ENCODE measurements around the gene ACAT1. TPM values are rescaled to one million over a fixed set of nuclear protein-coding genes. Genes with fewer than 3 reads are reported as not detected.
"Not testable (repeated sequence)": the region's sequence is repeated elsewhere in the genome, so short reads cannot be mapped to it uniquely, and the experiment has no call there.

Gene ACAT1
- total RNA-seq, 8 experiments from 2014 or later = 35.0 to 107 (median 51.3) TPM

DNA sequence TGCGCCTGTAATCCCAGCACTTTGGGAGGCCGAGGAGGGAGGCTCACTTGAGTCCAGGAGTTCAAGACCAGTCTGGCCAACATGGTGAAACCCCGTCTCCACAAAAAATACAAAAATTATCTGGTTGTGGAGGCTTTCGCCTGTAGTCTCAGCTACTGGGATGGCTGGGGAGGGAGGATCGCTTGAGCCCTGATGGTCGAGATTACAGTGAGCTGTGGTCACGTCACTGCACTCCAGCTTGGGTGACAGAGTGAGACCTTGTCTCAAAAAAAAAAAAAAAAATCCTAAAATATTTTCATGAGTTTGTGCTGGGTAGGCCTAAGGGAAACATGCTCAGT, 462 bp upstream of the ACAT1 start:
- H3K4me3 ChIP-seq = peak overlapping the region; percentile 56 to 67 (median 61)
- H3K27ac ChIP-seq = peak overlapping the region; percentile 6 to 91
- 73 to 100% (median 82%) methylated on average over 1 to 6 of the region's 7 CpGs; no CpG with 5 or more reads in 6 of the 10 experiments for WGBS, 10 experiments
- in situ Hi-C loops (cut with MboI; ENCODE audit: low pct_unique_long_range_greater_than_20kb in 2 of 9, low sequenced_read_pairs in 9 of 9, unreplicated experiment in 9 of 9) = loop anchor here in 1 of 9 experiments (25.0 kb wide), 1 partner anchor 541 kb away; the partner anchor contains the start of gene DDX10
- peaks cover 8 to 11% of the 10 kb centered on the region in 2 donors for H3K4me1 ChIP-seq (replicated peaks in 1 of 2)
- ATAC-seq (replicated peaks in 6 of 8) = peak in 2 of 8 experiments; percentile 19 to 26

DNA sequence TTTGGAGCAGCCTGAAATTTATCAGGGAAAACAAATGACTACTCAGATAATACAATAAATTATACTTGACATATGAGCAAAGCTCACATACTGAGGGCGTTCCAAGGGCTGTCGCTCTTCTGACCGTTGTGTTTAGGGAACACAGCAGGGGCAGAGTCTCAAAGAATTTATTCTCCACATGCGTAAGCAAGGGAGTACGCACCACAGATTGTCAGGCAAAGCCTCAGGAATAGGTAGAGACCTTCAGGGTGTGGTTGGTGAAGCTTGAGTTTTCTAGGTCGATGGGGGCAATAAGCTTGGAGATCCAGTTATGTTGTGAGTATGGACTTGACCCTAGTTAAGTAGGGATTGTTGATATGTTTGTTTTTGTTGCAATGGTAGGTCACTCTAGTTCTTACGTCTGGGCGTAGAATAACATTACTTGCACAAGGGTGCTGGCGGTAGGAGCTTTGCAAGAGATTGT, 830 bp downstream of the ACAT1 start:
- ATAC-seq (replicated peaks in 6 of 8) = peak; percentile 5 to 47 (median 28)
- Histone ChIP-seq H3K4me3 (peak overlapping the region; percentile 56 to 67 (median 61)), H3K27ac (peak overlapping the region; percentile 77 to 91), H3K4me1 (replicated peaks in 1 of 2) (peaks cover 8 to 11% of the 10 kb centered on the region in 2 donors)
- WGBS, 10 experiments = 0 to 66% (median 29%) methylated on average over 2 to 9 of the region's 9 CpGs
- in situ Hi-C loops (cut with MboI; ENCODE audit: low pct_unique_long_range_greater_than_20kb in 2 of 9, low sequenced_read_pairs in 9 of 9, unreplicated experiment in 9 of 9) = loop anchor here in 1 of 9 experiments (25.0 kb wide), 1 partner anchor 540 kb away; the partner anchor contains the start of gene DDX10

DNA sequence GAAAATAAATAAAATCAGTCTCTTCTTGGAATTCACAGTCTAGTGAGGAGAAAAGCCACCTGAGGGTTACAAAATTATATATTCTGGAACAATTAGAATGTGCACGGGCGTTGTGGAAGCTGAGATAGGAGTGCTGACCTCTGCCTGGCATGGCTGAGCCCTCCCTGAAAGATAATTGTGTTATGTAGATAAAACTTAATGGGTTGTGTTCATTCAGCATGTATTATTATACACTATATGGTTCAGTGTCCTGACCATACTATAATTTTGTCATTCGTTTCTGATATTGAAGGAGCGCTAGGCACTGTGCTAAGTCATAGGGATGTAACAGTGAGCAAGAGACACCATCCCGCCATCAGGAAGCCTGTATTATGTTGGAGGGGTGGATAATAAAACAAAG, 3.7 kb downstream of the ACAT1 start:
- in situ Hi-C loops (cut with MboI; ENCODE audit: low pct_unique_long_range_greater_than_20kb in 2 of 9, low sequenced_read_pairs in 9 of 9, unreplicated experiment in 9 of 9) = no loop called here
- Histone ChIP-seq H3K4me3 (no peak overlapping the region), H3K4me1 (replicated peaks in 1 of 2) (peaks cover 8 to 11% of the 10 kb centered on the region in 2 donors), H3K27ac (no peak overlapping the region)
- no peak for ATAC-seq (replicated peaks in 6 of 8)
- 88 to 100% (median 98%) methylated on average over 2 to 5 of the region's 5 CpGs; no CpG with 5 or more reads in 2 of the 10 experiments for WGBS, 10 experiments

DNA sequence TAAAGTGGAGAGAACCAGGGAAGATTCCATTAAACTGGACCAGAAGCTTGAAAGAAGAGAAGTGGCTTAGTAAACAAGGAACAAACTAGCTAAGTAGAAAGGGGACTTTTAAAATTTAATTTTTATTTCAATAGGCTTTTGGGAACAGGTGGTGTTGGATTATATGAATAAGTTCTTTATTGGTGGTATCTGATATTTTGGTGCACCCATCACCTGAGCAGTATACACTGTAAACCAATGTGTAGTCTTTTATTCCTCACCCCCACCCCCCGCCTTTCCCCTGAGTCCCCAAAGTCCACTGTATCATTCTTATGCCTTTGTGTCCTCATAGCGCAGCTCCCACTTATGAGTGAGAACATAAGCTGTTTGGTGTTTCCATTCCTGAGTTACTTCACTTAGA, 7.4 kb downstream of the ACAT1 start:
- Histone ChIP-seq H3K4me3 (no peak overlapping the region), H3K4me1 (replicated peaks in 1 of 2) (no peaks in the 10 kb centered on the region), H3K27ac (no peak overlapping the region)
- in situ Hi-C loops (cut with MboI; ENCODE audit: low pct_unique_long_range_greater_than_20kb in 2 of 9, low sequenced_read_pairs in 9 of 9, unreplicated experiment in 9 of 9) = no loop called here
- ATAC-seq (replicated peaks in 6 of 8) = no peak
- 83 to 100% (median 100%) methylated on average over 1 to 2 of the region's 2 CpGs; no CpG with 5 or more reads in 6 of the 10 experiments for WGBS, 10 experiments

DNA sequence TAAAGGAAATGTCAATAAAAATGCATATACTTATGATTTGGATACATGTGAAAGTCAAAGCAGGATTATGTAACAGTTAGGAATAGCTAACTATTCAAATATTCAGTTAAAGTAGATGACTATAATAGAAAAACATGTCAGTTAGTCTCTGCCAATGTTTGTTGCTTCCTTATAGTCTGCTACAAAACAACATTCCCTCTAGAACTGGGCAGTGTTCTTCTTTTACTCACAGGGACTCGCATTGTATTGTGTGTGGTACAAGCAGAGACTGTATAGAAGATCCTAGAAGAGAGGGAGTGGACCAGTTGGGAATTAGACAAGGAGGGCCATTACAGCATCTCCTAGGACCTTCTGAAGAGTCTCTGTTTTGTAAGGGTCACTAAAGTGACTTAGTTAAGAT, 10.6 kb downstream of the ACAT1 start:
- no peak for ATAC-seq (replicated peaks in 6 of 8)
- 55 to 100% (median 100%) methylated on average over 1 of the region's 1 CpG; no CpG with 5 or more reads in 6 of the 10 experiments for WGBS, 10 experiments
- Histone ChIP-seq H3K4me1 (replicated peaks in 1 of 2) (no peaks in the 10 kb centered on the region), H3K4me3 (no peak overlapping the region), H3K27ac (no peak overlapping the region)
- in situ Hi-C loops (cut with MboI; ENCODE audit: low pct_unique_long_range_greater_than_20kb in 2 of 9, low sequenced_read_pairs in 9 of 9, unreplicated experiment in 9 of 9) = no loop called here

DNA sequence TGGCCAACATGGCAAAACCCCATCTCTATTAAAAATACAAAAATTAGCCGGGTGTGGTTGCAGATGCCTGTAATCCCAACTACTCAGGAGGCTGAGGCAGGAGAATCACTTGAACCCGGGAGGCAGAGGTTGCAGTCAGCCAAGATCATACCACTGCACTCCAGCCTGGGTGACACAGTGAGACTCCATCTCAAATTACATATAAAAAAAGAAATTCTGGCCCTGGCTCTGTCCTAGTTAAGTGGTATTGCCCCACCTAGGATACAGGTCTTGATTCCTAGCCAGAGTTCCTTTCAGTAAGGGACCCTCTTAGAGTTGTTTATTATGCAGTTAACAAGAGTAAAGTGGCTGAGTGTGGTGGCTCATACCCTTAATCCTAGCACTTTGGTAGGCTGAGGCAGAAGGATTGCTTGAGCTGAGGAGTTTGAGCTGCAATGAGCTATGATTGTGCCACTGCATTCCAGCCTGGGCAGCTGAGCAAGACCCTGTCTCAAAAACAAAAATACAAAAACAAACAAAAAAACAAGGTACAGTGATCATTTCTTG, 11.7 kb downstream of the ACAT1 start:
- ATAC-seq (replicated peaks in 6 of 8); in situ Hi-C loops (cut with MboI; ENCODE audit: low pct_unique_long_range_greater_than_20kb in 2 of 9, low sequenced_read_pairs in 9 of 9, unreplicated experiment in 9 of 9); H3K27ac ChIP-seq: not testable (repeated sequence)

DNA sequence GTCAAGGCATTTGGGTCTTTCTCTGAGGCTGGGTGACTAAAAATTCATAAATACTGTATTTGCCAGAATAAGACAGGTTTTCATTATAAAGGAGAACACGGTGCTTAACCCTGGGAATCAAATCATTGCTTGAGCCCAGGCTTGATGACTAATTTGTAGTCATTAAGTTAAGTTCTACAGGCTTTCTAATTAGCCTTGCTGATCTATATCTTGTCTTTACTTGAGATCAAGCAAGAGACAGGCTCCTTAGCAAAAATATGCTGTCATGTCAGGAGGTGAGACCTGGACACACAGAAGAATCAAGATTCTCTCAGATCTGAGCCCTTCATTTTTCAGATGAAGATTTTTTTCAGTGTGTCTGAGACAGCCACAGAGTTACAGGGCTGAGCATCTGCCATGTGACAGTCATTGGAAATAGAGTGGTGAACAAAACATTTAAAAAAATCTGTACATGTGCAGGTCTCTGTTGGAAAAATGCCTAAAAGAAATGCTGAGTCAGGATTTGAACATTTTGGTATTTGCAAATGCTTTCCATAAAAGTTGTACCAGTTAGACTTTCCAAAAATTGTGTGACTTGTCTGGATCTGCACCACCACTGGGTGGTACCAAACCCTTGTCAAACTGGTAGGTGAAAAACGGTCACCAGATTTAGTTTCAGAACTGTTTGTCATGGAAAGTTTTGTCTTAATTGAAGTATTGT, 14.6 kb downstream of the ACAT1 start:
- WGBS, 10 experiments = 25 to 100% (median 73%) methylated on average over 1 to 2 of the region's 2 CpGs; no CpG with 5 or more reads in 1 of the 10 experiments
- in situ Hi-C loops (cut with MboI; ENCODE audit: low pct_unique_long_range_greater_than_20kb in 2 of 9, low sequenced_read_pairs in 9 of 9, unreplicated experiment in 9 of 9) = no loop called here
- ATAC-seq (replicated peaks in 6 of 8) = peak in 3 of 8 experiments; percentile 70 to 84 (median 79)

More for the DNA sequence above, 11.7 kb downstream of the ACAT1 start:
- 80 to 100% (median 100%) methylated on average over 1 to 2 of the region's 2 CpGs; no CpG with 5 or more reads in 6 of the 10 experiments for WGBS, 10 experiments
- H3K4me3 ChIP-seq; H3K4me1 ChIP-seq (replicated peaks in 1 of 2): not testable (repeated sequence)

DNA sequence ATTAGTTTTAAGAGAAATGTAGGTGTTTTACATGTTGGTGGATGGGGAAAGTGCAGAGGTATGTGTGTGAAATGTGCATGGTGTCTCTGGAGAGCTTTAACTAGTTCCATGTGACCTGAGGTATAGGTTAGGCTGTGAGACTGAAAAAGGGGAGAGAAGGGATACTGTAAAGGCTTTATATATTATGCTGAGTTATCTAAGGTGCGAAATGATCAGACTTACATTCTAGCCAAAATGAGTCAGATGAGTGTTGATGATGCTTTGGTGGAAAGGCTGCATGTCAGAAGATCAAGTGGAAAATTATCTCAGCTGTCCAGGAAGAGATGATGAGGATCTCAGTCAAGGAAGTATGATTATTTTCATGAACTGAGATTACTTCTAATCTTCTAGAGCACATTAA, 15.8 kb downstream of the ACAT1 start:
- Histone ChIP-seq H3K4me1 (replicated peaks in 1 of 2) (no peaks in the 10 kb centered on the region), H3K4me3 (no peak overlapping the region), H3K27ac (no peak overlapping the region)
- WGBS, 10 experiments = 80 to 100% (median 100%) methylated on average over 1 of the region's 1 CpG; no CpG with 5 or more reads in 5 of the 10 experiments
- in situ Hi-C loops (cut with MboI; ENCODE audit: low pct_unique_long_range_greater_than_20kb in 2 of 9, low sequenced_read_pairs in 9 of 9, unreplicated experiment in 9 of 9) = no loop called here
- no peak for ATAC-seq (replicated peaks in 6 of 8)

More for the DNA sequence above, 14.6 kb downstream of the ACAT1 start:
- Histone ChIP-seq H3K27ac (no peak overlapping the region), H3K4me3 (no peak overlapping the region), H3K4me1 (replicated peaks in 1 of 2) (no peaks in the 10 kb centered on the region)

DNA sequence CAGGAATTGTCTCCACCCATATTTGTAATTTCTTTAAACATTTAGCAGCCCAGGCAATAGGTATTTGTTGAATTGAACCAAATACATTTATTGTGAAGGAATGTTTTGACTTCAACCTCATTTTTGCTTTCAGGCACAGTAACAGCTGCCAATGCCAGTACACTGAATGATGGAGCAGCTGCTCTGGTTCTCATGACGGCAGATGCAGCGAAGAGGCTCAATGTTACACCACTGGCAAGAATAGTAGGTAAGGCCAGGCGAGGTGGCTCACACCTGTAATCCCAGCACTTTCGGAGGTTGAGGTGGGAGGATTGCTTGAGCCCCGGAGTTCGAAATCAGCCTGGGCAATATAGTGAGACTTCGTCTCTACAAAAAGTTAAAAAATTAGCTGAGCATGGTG, 20.9 kb downstream of the ACAT1 start:
- no peak for ATAC-seq (replicated peaks in 6 of 8)
- Histone ChIP-seq H3K4me1 (replicated peaks in 1 of 2) (no peaks in the 10 kb centered on the region), H3K27ac (no peak overlapping the region), H3K4me3 (no peak overlapping the region)
- in situ Hi-C loops (cut with MboI; ENCODE audit: low pct_unique_long_range_greater_than_20kb in 2 of 9, low sequenced_read_pairs in 9 of 9, unreplicated experiment in 9 of 9) = no loop called here
- 60 to 98% (median 93%) methylated on average over 1 to 7 of the region's 7 CpGs; no CpG with 5 or more reads in 3 of the 10 experiments for WGBS, 10 experiments

DNA sequence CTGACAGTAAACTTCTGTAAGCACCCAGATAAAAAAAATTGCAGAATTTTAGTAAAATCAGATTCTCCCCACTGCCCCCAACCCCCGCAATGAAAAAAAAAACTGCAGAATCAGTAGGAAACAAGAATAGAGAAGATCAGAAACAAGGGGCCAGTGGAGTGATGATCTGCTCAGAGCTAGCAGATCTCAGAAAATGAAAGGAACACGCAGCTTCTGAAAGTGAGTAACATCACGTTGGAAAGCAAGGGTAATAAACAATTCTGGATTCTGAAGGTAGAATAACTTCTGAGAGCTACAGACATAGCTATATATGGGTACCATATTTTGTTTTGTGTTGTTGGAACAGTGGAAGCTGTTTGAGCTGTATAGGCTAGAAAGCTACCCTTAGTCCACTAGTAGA, 23.2 kb downstream of the ACAT1 start:
- WGBS, 10 experiments = 67 to 100% (median 97%) methylated on average over 1 to 3 of the region's 3 CpGs; no CpG with 5 or more reads in 1 of the 10 experiments
- ATAC-seq (replicated peaks in 6 of 8) = no peak
- Histone ChIP-seq H3K4me3 (no peak overlapping the region), H3K4me1 (replicated peaks in 1 of 2) (no peaks in the 10 kb centered on the region), H3K27ac (no peak overlapping the region)
- in situ Hi-C loops (cut with MboI; ENCODE audit: low pct_unique_long_range_greater_than_20kb in 2 of 9, low sequenced_read_pairs in 9 of 9, unreplicated experiment in 9 of 9) = no loop called here

DNA sequence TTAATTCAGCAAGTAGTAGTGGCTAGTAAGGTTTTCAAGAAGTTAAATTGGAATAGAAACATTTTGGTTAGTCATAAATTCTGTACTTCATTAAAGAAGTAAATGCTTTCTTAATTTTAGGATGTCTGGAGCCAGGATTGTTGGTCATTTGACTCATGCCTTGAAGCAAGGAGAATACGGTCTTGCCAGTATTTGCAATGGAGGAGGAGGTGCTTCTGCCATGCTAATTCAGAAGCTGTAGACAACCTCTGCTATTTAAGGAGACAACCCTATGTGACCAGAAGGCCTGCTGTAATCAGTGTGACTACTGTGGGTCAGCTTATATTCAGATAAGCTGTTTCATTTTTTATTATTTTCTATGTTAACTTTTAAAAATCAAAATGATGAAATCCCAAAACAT, 25.8 kb downstream of the ACAT1 start:
- no peak overlapping the region for H3K4me3 ChIP-seq
- H3K27ac ChIP-seq = no peak overlapping the region
- WGBS, 10 experiments = 0 to 89% (median 33%) methylated on average over 1 of the region's 1 CpG; no CpG with 5 or more reads in 5 of the 10 experiments
- in situ Hi-C loops (cut with MboI; ENCODE audit: low pct_unique_long_range_greater_than_20kb in 2 of 9, low sequenced_read_pairs in 9 of 9, unreplicated experiment in 9 of 9) = no loop called here
- H3K4me1 ChIP-seq (replicated peaks in 1 of 2) = no peaks in the 10 kb centered on the region
- peak in 2 of 8 experiments; percentile 50 to 73 for ATAC-seq (replicated peaks in 6 of 8)

DNA sequence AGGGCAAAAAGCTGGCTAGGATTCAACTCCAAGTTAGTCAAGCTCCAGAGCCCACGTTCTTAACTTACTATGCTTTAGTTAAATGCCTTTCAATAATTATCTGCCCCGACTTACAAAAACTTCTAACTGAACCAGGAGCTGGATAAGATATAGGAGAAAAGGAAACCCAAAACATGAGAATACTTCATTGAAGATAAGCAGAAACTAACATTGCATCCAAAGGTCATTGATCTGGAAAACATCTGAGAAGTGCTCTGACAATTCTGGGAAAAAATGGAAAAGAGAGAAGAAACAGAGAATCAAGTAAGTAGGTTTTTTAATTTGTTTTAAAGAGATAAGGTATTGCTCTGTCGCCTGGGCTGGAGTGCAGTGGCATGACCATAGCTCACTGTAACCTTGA, 27.2 kb downstream of the ACAT1 start:
- ATAC-seq (replicated peaks in 6 of 8) = no peak
- in situ Hi-C loops (cut with MboI; ENCODE audit: low pct_unique_long_range_greater_than_20kb in 2 of 9, low sequenced_read_pairs in 9 of 9, unreplicated experiment in 9 of 9) = no loop called here
- WGBS, 10 experiments = 63 to 100% (median 90%) methylated on average over 2 to 3 of the region's 3 CpGs; no CpG with 5 or more reads in 1 of the 10 experiments
- Histone ChIP-seq H3K4me3 (no peak overlapping the region), H3K4me1 (replicated peaks in 1 of 2) (no peaks in the 10 kb centered on the region), H3K27ac (no peak overlapping the region)

DNA sequence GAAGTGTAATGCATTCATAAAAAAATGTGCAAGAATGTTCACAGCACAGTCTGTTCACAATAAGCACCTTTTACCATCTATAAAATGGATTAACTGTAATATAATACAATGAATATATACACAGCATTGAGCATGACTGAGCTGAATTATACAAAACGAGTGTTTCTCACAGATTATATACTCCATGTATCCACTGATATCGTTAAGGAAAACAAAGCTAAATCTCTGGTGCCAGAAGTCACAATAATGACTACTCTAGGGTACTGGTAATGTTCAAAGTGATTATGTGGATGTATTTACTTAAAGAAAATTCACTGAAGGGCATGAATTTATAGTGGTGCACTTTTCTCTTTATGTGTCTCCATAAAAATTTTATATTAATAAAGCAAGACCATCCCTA, 33.2 kb downstream of the ACAT1 start:
- peak in 1 of 8 experiments; percentile 71 for ATAC-seq (replicated peaks in 6 of 8)
- H3K27ac ChIP-seq = no peak overlapping the region
- in situ Hi-C loops (cut with MboI; ENCODE audit: low pct_unique_long_range_greater_than_20kb in 2 of 9, low sequenced_read_pairs in 9 of 9, unreplicated experiment in 9 of 9) = loop anchor here in 1 of 9 experiments (25.0 kb wide), 1 partner anchor 158 kb away; no protein-coding TSS in a partner anchor
- H3K4me3 ChIP-seq = no peak overlapping the region
- WGBS, 10 experiments = 56 to 100% (median 90%) methylated on average over 1 to 2 of the region's 2 CpGs; no CpG with 5 or more reads in 1 of the 10 experiments
- H3K4me1 ChIP-seq (replicated peaks in 1 of 2) = no peaks in the 10 kb centered on the region
